Measurements from ENCODE around the gene TMEM129.
"Not testable (repeated sequence)": the region's sequence is repeated elsewhere in the genome, so short reads cannot be mapped to it uniquely, and the experiment has no call there.

The TMEM129 gene

GRCh38 chr4:1718095-1718850 is 2.9 kb downstream of the TMEM129 start:
- DNase-seq (ENCODE audit: low spot score): peak; percentile 54

DNA sequence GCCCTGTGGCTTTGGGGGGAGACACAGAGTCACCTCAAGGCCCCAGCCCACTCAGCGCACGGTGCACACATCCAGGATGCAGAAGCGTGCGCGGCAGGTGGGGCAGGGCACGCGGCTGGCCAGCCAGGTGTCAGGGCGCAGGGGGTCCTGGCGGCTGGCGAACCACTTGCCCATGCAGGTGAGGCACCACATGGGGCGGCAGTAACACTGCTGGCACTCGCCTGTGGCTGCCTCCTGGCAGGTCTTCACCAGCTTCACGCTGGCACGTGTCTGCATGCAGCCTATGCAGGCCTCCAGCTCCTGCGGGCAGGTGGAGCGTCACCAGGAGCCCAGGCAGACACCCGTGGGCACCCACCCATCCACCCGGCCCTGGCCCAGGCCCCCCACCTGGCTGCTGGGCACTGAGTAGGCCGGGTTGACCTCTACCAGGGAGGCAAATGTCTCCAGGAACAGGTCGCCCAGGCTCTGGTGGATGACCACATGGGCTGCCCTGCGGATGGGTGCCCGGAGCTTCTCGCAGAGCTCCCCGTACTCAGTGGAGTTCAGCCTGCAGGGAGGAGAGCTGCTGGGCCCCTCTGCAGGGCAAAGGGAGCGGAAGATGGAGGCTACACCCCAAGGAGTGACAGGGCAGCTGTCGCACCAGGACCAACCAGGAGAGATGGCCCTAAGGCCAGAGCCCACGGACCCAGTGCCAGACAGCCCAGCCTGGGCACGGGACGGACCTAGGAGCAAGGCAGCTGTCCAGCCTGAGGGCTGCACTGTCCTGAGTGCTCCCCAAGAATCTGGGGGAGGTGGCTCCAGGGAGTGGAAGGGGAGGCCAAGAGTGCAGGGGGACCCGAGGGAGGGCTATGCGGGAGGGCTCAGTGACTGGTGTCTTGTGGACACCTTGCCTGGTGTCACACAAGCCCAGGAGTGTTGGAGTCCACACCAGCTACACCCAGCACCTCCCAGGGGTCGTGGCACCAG is 3.7 kb downstream of the TMEM129 start:
- DNase-seq (ENCODE audit: low spot score): no peak

DNA sequence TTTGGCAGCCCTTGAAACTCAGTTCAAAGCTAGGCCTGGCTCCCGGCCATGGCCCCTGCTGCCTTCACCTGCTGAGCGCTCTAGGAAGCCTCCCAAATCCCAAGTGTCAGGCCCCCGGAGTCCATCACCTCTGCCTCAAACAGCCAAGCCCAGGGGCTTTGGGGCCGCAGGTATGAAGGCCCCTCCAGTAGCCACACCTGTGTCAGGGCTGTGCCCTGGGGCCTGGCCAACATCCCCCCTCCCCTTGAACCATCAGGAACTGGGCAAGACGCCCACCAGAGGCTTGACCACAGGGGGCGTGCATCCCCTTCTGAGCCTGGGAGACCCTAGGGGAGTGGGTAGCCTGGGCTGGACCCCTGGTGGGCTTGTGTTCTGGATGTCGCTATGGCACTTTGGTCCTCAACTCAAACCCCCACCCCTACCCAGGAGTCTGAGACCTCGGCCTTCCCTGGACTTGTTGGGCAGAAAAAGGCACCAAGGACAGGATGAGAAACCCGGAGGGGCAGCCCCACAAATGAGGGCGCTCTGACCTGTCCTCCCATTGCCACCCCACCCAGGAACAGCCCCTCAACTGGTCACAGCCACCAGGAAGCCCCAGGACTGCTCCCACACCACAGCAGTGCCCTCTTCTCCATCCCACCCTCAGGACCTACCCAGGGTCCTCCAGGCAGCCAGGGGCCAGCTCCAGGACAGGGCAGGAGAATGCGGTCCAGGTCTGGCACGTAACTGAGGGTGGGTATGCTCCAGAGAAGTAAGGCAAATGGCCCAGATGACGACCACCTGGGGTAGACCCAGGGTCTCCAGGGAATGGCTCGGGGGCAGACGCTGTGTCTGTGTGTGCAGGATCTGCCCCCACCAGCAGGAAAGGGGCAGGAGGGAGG is 4.8 kb downstream of the TMEM129 start:
- no peak for DNase-seq (ENCODE audit: low spot score)

DNA sequence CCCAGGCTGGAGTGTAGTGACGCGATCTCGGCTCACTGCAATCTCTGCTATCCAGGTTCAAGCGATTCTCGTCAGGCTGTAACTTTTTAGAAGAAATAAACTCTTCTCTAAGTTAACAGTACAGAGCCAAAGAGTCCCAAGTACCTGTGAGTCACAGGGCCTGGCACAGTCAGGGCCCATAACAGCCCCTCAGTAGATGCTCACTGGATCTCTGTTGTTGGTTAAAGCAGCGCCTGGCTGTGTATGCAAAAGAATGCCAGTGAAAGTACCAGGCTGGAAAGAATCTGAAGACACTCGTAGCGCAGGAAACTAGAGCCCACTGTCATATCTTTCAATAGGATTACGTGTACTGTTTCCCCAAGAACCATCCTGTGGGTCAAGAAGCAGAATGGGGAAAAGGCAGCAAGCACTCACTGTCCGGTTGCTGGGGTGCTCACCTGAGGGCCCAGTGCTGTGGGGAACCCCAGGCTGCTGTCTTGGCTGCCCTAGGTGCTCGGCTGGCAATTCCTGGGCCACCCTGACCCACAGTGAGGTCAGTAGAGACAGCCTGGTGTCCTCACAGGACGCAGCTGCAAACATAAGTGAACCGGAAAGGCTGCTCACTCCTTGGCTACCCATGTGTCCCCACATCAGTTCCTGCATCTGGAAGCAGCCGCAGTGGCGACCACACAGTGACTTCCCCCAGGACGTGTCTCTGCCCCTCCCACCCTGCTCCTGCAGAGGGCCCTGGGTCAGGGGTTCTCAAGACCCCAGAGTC is 5.9 kb downstream of the TMEM129 start:
- peak; percentile 64 for DNase-seq (ENCODE audit: low spot score)

GRCh38 chr4:1714303-1715001 is 6.7 kb downstream of the TMEM129 start:
- no peak for DNase-seq (ENCODE audit: low spot score)

DNA sequence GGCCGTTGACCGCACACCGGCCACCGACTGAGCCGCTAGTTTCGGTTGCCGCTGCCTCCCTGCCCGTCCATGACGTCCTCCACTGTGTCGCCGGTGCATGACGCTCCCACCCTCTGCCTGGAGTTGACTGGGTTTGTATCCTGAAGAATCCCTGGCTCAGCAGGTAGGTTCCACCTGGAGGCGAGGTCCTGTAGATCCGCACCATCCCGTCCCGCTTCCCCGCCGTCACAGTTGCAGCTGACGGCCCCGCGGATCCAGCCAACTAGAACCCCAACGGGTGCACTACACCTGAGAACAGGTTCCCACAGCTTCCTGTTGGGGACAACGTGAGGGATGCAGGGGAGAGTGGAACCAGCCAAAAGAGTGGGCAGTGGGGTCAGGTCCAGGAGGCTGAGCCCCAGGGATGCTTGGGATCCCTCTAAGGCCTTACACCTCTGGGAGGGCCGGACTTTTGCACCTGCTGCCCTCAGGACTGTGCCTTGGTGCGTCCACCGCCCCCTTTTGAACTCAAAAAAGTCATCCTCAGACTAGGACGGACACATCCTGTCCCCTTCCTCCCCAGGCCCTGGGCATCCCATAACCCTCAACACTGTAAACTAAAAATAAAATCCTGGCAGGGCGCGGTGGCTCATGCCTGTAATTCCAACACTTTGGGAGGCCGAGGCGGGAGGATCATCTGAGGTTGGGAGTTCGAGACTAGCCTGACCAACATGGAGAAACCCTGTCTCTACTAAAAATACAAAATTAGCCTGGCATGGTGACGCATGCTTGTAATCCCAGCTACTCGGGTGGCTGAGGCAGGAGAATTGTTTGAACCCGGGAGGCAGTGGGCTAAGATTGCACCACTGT is 7.9 kb downstream of the TMEM129 start:
- peak; percentile 27 for DNase-seq (ENCODE audit: low spot score)

GRCh38 chr4:1712216-1713002 is 8.7 kb downstream of the TMEM129 start, which contains the start of gene SLBP:
Gene SLBP, minus strand, starts transcription at chr4:1712319. Its CDS starts 131 bp downstream, at chr4:1712188.
- peak; percentile 96 for DNase-seq (ENCODE audit: low spot score)

- no peak for DNase-seq (ENCODE audit: low spot score)
Measured at GRCh38 chr4:1711571-1712215, 9.4 kb downstream of the TMEM129 start.

GRCh38 chr4:1711055-1711570 is 10.0 kb downstream of the TMEM129 start:
- DNase-seq (ENCODE audit: low spot score): no peak

DNA sequence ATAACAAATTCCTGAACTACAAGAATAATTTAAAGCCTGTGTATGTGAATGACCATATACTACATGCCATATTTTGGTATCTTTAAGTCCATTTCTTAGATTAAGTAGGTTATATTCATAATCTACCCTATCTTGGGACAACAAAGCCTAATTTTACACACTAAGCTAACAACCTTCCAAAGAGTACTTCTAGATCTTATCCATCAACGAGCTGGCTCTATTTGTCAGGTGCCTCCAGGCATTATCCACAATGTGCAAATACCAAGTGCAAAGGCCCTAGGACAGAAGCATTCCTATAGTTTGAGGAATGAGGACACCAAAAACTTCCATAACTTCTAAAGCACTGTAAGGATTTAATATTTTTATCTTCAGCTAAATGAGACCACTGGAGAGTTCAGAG is 12.5 kb downstream of the TMEM129 start:
- DNase-seq (ENCODE audit: low spot score): no peak

- no peak for DNase-seq (ENCODE audit: low spot score)
Measured at GRCh38 chr4:1706358-1706757, 14.8 kb downstream of the TMEM129 start.

DNA sequence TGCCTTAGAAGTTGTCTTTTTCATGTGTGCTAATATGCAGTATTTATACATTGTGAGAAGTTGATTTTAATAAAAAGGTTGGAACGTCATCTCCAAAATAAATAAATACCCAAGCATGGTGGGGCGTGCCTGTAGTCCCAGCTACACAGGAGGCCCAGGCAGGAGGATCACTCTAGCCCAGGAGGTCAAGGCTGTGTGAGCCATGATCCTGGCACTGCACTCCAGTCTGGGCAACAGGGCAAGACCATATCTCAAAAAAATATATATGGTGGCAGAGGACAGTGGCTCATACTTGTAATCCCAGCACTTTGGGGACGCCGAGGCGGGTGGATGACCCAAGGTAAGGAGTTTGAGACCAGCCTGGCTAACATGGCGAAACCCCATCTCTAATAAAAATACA is 15.4 kb downstream of the TMEM129 start:
- DNase-seq (ENCODE audit: low spot score): no peak

GRCh38 chr4:1703867-1704266 is 17.3 kb downstream of the TMEM129 start:
- no peak for DNase-seq (ENCODE audit: low spot score)

DNA sequence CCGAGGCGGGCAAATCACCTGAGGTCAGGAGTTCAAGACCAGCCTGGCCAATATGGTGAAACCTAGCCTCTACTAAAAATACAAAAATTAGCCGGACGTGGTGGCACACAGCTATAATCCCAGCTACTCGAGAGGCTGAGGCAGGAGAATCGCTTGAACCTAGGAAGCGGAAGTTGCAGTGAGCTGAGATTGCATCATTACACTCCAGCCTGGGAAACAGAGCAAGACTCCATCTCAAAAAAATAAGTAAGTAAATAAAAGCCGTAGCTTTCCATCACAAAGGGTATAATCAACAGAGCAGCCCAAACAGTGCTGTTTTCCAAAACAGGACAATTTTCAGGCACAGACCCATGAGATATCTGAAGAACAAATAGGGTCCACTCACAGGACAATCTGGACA is 19.5 kb downstream of the TMEM129 start:
- not testable (repeated sequence) for DNase-seq (ENCODE audit: low spot score)

- DNase-seq (ENCODE audit: low spot score): no peak
Measured at GRCh38 chr4:1695913-1696312, 25.2 kb downstream of the TMEM129 start.

GRCh38 chr4:1693131-1693896 is 27.8 kb downstream of the TMEM129 start:
- DNase-seq (ENCODE audit: low spot score): peak; percentile 72

- DNase-seq (ENCODE audit: low spot score): no peak
Measured at GRCh38 chr4:1691737-1692373, 29.3 kb downstream of the TMEM129 start.

Measured in germinal center (tissue), 1 donor.